Body of pancreas (tissue), 4 donors: ENCODE results near the gene CNGA4. TPM values are rescaled to one million over a fixed set of nuclear protein-coding genes. Genes with fewer than 3 reads are reported as not detected.
A peak's percentile ranks its signal among the peaks of the same experiment; 100 is the strongest.
"Not testable (repeated sequence)": the region's sequence is repeated elsewhere in the genome, so short reads cannot be mapped to it uniquely, and the experiment has no call there.

Experiments used
- ATAC-seq: fragments of 150-250 bp; one replicate; pipeline ENCODE4 v1.9.1; 2016
- DNase-seq, 4 donors: peaks; one replicate each; pipeline ENCODE4 v3.0.0-alpha.2; 2019
- H3K27ac ChIP-seq, 4 donors: fragments of 200-600 bp; sonication (generic); 1 replicate in 3 of 4; 2 replicates in 1 of 4; pipeline versions ENCODE4 v1.5.1 to v1.6.1; 2016 to 2019; ENCODE audit warnings: mild to moderate bottlenecking in 1 of 4, mixed read lengths in 1 of 4, moderate library complexity in 1 of 4
- H3K27me3 ChIP-seq, 2 donors: fragments of 200-600 bp; sonication (generic); one replicate each; pipeline ENCODE4 v1.6.0; 2016; ENCODE audit warnings: mild to moderate bottlenecking in 1 of 2
- H3K36me3 ChIP-seq, 2 donors: fragments of 200-600 bp; sonication (generic); replicated peaks in 1 of 2; 2 replicates each; pipeline ENCODE4 v1.5.1; 2016; ENCODE audit warnings: low read depth in 2 of 2; ENCODE audit not compliant: insufficient read depth in 1 of 2
- H3K4me1 ChIP-seq: fragments of 200-600 bp; sonication (generic); one replicate; pipeline ENCODE4 v1.6.0; 2016
- H3K4me3 ChIP-seq, 2 donors: fragments of 200-600 bp; sonication (generic); 1 replicate in 1 of 2; 2 replicates in 1 of 2; pipeline ENCODE4 v1.5.1; 2016 to 2019
- H3K9me3 ChIP-seq, 3 donors: fragments of 200-600 bp; sonication (generic); 1 replicate in 2 of 3; 2 replicates in 1 of 3; pipeline ENCODE4 v1.5.1; 2016
- POLR2A ChIP-seq, 3 donors: fragments of 450-650 bp; IDR thresholded peaks; one replicate each; pipeline ENCODE4 v1.6.1; 2016; ENCODE audit warnings: antibody characterized with exemption in 3 of 3, mild to moderate bottlenecking in 2 of 3
- WGBS, 2 donors: methylation state at CpG; one replicate each; pipeline ENCODE4 v1.1.5; 2017; 5-methylcytosine and 5-hydroxymethylcytosine counted together
- intact Hi-C: fragments of 100-400 bp; cut with DNase I; formaldehyde crosslinking; loops from one replicate; pipeline ENCODE4 v1.15.1; 2023
- total RNA-seq, 2 donors: library from RNA; depleted of rRNA; stranded (reverse); fragments of >200 nt; gene quantifications; one replicate each; pipeline ENCODE4 v1.1.0, GENCODE V29; 2016
- TF ChIP-seq, protein P1 (sequence below), 7 experiments: fragments of 450-650 bp in 4 of 7; fragments of 200-600 bp in 3 of 7; sonication (generic) in 3 of 7; IDR thresholded peaks; one replicate each; pipeline ENCODE4 v1.5.1; 2016 to 2019; ENCODE audit warnings: antibody characterized with exemption in 7 of 7

CNGA4 gene
- total RNA-seq, 2 donors from 2014 or later, result not detected

DNA sequence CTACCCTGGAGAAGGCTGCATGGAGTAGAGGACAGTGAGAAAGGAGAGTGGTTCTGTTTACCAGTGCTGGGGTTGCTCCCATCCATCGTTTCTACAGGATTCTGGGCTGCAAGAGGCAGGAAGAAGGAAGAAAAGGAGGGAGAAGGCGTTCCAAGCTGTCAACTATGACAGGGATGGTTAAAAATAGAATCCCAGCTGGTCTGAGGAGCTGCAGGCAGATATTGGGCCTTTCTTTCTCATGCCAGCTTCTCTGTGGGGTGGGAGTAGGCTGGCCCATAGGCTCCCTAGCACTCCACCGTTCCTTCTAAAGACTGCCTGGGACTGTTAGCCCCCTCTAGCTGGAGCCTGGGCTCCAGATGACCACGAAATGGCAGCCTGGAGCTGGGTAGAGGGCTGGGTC is 34.3 kb downstream of the CNGA4 start:
- intact Hi-C loops, result no loop called here
- no peak for ATAC-seq
- no peaks in the 10 kb centered on the region for H3K36me3 ChIP-seq
- DNase-seq, result no peak
- 75 to 78% methylated on average over 4 of the region's 4 CpGs for WGBS, 2 donors
- H3K4me3 ChIP-seq, result no peak overlapping the region
- H3K27ac ChIP-seq, result no peak overlapping the region
- TF ChIP-seq, protein P1, sequence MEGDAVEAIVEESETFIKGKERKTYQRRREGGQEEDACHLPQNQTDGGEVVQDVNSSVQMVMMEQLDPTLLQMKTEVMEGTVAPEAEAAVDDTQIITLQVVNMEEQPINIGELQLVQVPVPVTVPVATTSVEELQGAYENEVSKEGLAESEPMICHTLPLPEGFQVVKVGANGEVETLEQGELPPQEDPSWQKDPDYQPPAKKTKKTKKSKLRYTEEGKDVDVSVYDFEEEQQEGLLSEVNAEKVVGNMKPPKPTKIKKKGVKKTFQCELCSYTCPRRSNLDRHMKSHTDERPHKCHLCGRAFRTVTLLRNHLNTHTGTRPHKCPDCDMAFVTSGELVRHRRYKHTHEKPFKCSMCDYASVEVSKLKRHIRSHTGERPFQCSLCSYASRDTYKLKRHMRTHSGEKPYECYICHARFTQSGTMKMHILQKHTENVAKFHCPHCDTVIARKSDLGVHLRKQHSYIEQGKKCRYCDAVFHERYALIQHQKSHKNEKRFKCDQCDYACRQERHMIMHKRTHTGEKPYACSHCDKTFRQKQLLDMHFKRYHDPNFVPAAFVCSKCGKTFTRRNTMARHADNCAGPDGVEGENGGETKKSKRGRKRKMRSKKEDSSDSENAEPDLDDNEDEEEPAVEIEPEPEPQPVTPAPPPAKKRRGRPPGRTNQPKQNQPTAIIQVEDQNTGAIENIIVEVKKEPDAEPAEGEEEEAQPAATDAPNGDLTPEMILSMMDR (IDR thresholded peaks at IDR 0.05), result no peak
- no peak for TF ChIP-seq POLR2A (IDR thresholded peaks at IDR 0.05)
- H3K9me3 ChIP-seq, result no peaks in the 10 kb centered on the region
- H3K27me3 ChIP-seq, result no peaks in the 10 kb centered on the region
- no peaks in the 10 kb centered on the region for H3K4me1 ChIP-seq

DNA sequence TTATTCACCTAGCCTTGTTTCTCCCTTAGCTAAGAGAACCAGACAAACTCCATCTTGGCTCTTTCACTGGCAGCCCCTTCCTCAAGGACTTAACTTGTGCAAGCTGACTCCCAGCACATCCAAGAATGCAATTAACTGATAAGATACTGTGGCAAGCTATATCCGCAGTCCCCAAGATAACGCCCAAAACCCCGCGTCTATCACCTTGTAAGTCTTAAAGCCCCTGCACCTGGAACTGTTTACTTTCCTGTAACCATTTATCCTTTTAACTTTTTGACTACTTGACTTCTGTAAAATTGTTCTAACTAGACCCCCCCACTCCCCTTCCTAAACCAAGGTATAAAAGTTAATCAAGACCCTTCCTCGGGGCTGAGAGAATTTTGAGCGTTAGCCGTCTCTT is 41.9 kb downstream of the CNGA4 start:
- H3K27me3 ChIP-seq, ATAC-seq, DNase-seq, H3K27ac ChIP-seq, H3K36me3 ChIP-seq, H3K9me3 ChIP-seq, H3K4me3 ChIP-seq, intact Hi-C loops, H3K4me1 ChIP-seq: not testable (repeated sequence)
- WGBS, 2 donors, result 39 to 40% methylated on average over 7 of the region's 7 CpGs

DNA sequence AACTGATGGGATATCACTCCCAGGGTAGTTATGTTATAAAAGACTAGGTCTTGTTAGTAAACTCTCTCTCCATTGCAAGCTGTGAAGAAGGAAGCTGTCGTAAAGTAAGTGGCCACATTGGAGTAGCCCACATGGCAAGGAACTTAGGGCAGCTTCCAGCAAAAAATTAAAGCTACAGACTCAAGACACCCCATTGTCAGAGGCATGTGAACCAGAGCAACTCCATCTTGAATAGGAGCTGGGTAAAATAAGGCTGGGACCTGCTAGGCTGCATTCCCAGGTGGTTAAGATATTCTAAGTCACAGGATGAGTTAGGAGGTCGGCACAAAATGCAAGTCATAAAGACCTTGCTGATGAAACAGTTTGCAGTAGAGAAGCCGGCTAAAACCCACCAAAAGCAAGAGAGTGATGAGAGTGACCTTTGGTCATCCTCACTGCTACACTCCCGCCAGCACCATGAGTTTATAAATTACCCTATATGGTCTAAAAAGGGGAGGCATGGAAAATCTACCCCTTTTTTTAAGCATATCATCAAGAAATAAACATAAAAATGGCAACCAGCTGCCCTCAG is 44.6 kb downstream of the CNGA4 start:
- no peak overlapping the region for H3K4me3 ChIP-seq
- H3K4me1 ChIP-seq, result peaks cover 7% of the 10 kb centered on the region
- 78 to 85% methylated on average over 4 of the region's 4 CpGs for WGBS, 2 donors
- TF ChIP-seq POLR2A (IDR thresholded peaks at IDR 0.05), result no peak
- TF ChIP-seq, protein P1 (IDR thresholded peaks at IDR 0.05), result no peak
- DNase-seq, result no peak
- H3K9me3 ChIP-seq, result no peaks in the 10 kb centered on the region
- ATAC-seq, result no peak
- H3K27me3 ChIP-seq, result no peaks in the 10 kb centered on the region
- H3K36me3 ChIP-seq, result no peaks in the 10 kb centered on the region
- H3K27ac ChIP-seq, result no peak overlapping the region
- intact Hi-C loops, result no loop called here

- H3K36me3 ChIP-seq, result no peaks in the 10 kb centered on the region
- no peaks in the 10 kb centered on the region for H3K9me3 ChIP-seq
- ATAC-seq (no peak), DNase-seq (no peak)
- TF ChIP-seq, protein P1 (IDR thresholded peaks at IDR 0.05), result no peak
- no peak for TF ChIP-seq POLR2A (IDR thresholded peaks at IDR 0.05)
- 86 to 91% methylated on average over 3 of the region's 3 CpGs for WGBS, 2 donors
- no peak overlapping the region for H3K4me3 ChIP-seq
- H3K27ac ChIP-seq, result no peak overlapping the region
- intact Hi-C loops, result no loop called here
- peaks cover 7% of the 10 kb centered on the region for H3K4me1 ChIP-seq
- no peaks in the 10 kb centered on the region for H3K27me3 ChIP-seq
Observed at GRCh38 chr11:6284250-6284649, 45.4 kb downstream of the CNGA4 start.

DNA sequence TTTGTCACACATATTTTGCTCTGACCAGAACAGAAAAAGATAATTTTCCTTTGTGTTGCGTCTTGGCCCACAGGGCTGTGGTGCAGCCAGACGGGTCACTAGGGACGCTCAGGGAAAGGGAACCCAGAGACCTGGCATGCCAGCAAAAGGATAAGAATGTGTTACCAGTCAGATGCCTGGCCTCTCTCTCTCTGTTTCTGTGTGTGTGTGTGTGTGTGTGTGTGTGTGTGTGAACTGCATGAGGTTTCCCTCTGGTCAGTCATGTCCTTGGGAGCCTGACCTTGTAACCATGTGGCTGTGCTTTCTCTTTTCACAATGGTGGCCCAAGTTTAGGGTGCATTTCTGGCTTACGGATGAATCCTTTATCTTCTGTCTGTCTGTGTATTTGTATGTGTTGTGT is 46.1 kb downstream of the CNGA4 start:
- Histone ChIP-seq H3K27me3 (no peaks in the 10 kb centered on the region), H3K4me3 (no peak overlapping the region), H3K9me3 (no peaks in the 10 kb centered on the region), H3K36me3 (no peaks in the 10 kb centered on the region), H3K4me1 (peaks cover 7% of the 10 kb centered on the region), H3K27ac (no peak overlapping the region)
- whole genome bisulfite sequencing, 2 donors, result 42 to 43% methylated on average over 4 of the region's 4 CpGs
- ATAC-seq (peak; percentile 63), DNase-seq (peak; percentile 27 to 55 (median 30))
- intact Hi-C loops, result no loop called here
- TF ChIP-seq, protein P1 (IDR thresholded peaks at IDR 0.05), result no peak
- TF ChIP-seq POLR2A (IDR thresholded peaks at IDR 0.05), result no peak

Other genes with a start within 250 kb of the CNGA4 start
- gene OR56A4, start 232.1 kb upstream of the CNGA4 start, total RNA-seq, result not detected
- not detected for gene OR56A1, start 208.3 kb upstream of the CNGA4 start, total RNA-seq
- gene OR56B4, start 131.4 kb upstream of the CNGA4 start, total RNA-seq, result not detected
- not detected for gene OR52B2, start 68.8 kb upstream of the CNGA4 start, total RNA-seq
- gene OR52W1, start 39.9 kb upstream of the CNGA4 start, total RNA-seq, result not detected
- gene C11orf42, start 33.5 kb upstream of the CNGA4 start, total RNA-seq, result not detected
- gene FHIP1B, start 4.5 kb upstream of the CNGA4 start, total RNA-seq, result 10 to 100 TPM; 31.9 to 54.7 TPM
- gene CCKBR, start 20.7 kb downstream of the CNGA4 start, total RNA-seq, result 1 to 10 TPM; 1.0 to 3.3 TPM
- gene CAVIN3, start 81.4 kb downstream of the CNGA4 start, total RNA-seq, result 10 to 100 TPM; 47.7 to 76.5 TPM
- gene SMPD1, start 151.4 kb downstream of the CNGA4 start, total RNA-seq, result 10 to 100 TPM; 17.1 to 29.7 TPM
- gene APBB1, start 180.0 kb downstream of the CNGA4 start, total RNA-seq, result 10 to 100 TPM; 25.4 to 48.5 TPM
- gene HPX, start 201.9 kb downstream of the CNGA4 start, total RNA-seq, result 1 to 10 TPM in 1 of 2 donors, not detected in 1; 1.3 TPM
- gene TRIM3, start 234.9 kb downstream of the CNGA4 start, total RNA-seq, result 10 to 100 TPM; 22.1 to 24.9 TPM
- 10 to 100 TPM; 47.2 to 82.7 TPM for gene ARFIP2, start 242.2 kb downstream of the CNGA4 start, total RNA-seq
- gene TIMM10B, start 242.4 kb downstream of the CNGA4 start, total RNA-seq, result 10 to 100 TPM; 17.1 to 22.3 TPM